ENCODE measurements around the gene ADAP1. TPM values are rescaled to one million over a fixed set of nuclear protein-coding genes. Genes with fewer than 3 reads are reported as not detected.
A peak's percentile ranks its signal among the peaks of the same experiment; 100 is the strongest.

ADAP1 gene
- total RNA-seq, 1 experiment from 2014 or later, result 6.2 TPM

- WGBS (ENCODE audit: extremely low coverage, insufficient read length, low lambda C conversion rate), result no CpG with 5 or more reads among the region's 27 CpGs
- no peak overlapping the region for H2BK12ac ChIP-seq (ENCODE audit: insufficient read length, low read depth, low read length)
- no peak overlapping the region for H3K56ac ChIP-seq (ENCODE audit: insufficient read length, low read depth, low read length)
- H4K91ac ChIP-seq (ENCODE audit: insufficient read length, low read depth, low read length), result peak overlapping the region; percentile 44
- TF ChIP-seq CTCF (conservative IDR thresholded peaks at IDR 0.05), result no peak
- peak overlapping the region; percentile 43 for H4K5ac ChIP-seq (ENCODE audit: insufficient read length, low read depth, low read length)
- peak overlapping the region; percentile 66 for H3K18ac ChIP-seq (ENCODE audit: insufficient read length, low read depth, low read length)
- no peak overlapping the region for H3K4me2 ChIP-seq (ENCODE audit: insufficient read depth, insufficient read length, low read length)
- H3K9me3 ChIP-seq (ENCODE audit: control insufficient read depth, low read depth, low read length), result no peaks in the 10 kb centered on the region
- no peak overlapping the region for H3K4me3 Mint-ChIP-seq
- no peak overlapping the region for H2AK5ac ChIP-seq (ENCODE audit: insufficient read length, low read length)
- H3K27ac ChIP-seq (ENCODE audit: insufficient read length, low read depth, low read length), result no peak overlapping the region
- no peak overlapping the region for H2BK20ac ChIP-seq (ENCODE audit: low read depth, low read length, poor library complexity, severe bottlenecking)
- H3K23ac ChIP-seq (ENCODE audit: insufficient read length, low read depth, low read length), result no peak overlapping the region
- H3K79me2 ChIP-seq (ENCODE audit: insufficient read depth, low read length), result peaks cover 26% of the 10 kb centered on the region; the same call in 1 of the 2 replicates
- H3T11ph ChIP-seq (ENCODE audit: low read length), result no peak overlapping the region
- no peak overlapping the region for H4K8ac ChIP-seq (replicated peaks; ENCODE audit: insufficient read length, low read depth, low read length)
- H3K79me1 ChIP-seq (ENCODE audit: insufficient read depth, low read depth, low read length, poor library complexity, severe bottlenecking), result no peaks in the 10 kb centered on the region
- H2BK120ac ChIP-seq (ENCODE audit: low read depth, low read length, poor library complexity, severe bottlenecking), result no peak overlapping the region
- peak overlapping the region; percentile 97; the same call in 1 of the 2 replicates for H2BK15ac ChIP-seq (ENCODE audit: low read depth, low read length)
- no peak for DNase-seq
- peaks cover 12% of the 10 kb centered on the region in 2 experiments for H3K4me1 Mint-ChIP-seq
- H2BK5ac ChIP-seq (ENCODE audit: insufficient read length, low read length), result no peak overlapping the region
- 0 out of 2 replicates have a peak overlapping the region, but pooled peaks have one; percentile 58 for H3K4ac ChIP-seq (ENCODE audit: low read depth, low read length)
- peaks cover 40 to 55% (median 54%) of the 10 kb centered on the region in 3 experiments for H3K36me3 Mint-ChIP-seq (ENCODE audit: insufficient read depth in 1 of 3, low read depth in 3 of 3)
- H2AFZ ChIP-seq (ENCODE audit: low read length), result no peak overlapping the region
- H3K9me3 Mint-ChIP-seq, result peaks cover 5 to 6% of the 10 kb centered on the region in 2 experiments
- no peaks in the 10 kb centered on the region for H3K27me3 ChIP-seq (ENCODE audit: insufficient read depth, low read length)
- H4K20me1 ChIP-seq (ENCODE audit: control insufficient read depth, insufficient read depth, insufficient read length), result no peaks in the 10 kb centered on the region
- H3K27me3 Mint-ChIP-seq (ENCODE audit: low read depth), result no peaks in the 10 kb centered on the region
- no peak overlapping the region for H3K9ac ChIP-seq (ENCODE audit: extremely low read depth, insufficient read length, low read length)
- H3K27ac Mint-ChIP-seq, result no peak overlapping the region; a peak in 1 of 7 replicates
- 0 out of 2 replicates have a peak, but pooled peaks cover 2% of the 10 kb centered on the region for H3K4me1 ChIP-seq (ENCODE audit: insufficient read depth, low read length)
- H3K14ac ChIP-seq (ENCODE audit: insufficient read depth, low read length), result no peak overlapping the region; the same call in 1 of the 2 replicates
- H3K23me2 ChIP-seq (ENCODE audit: insufficient read length, low read depth, low read length, poor library complexity, severe bottlenecking), result peaks cover 5% of the 10 kb centered on the region
Observed at GRCh38 chr7:875476-876076, 78.9 kb downstream of the ADAP1 start.

All from H9 (cell line).